H9 (cell line): ENCODE results near the gene STIMATE. TPM values are rescaled to one million over a fixed set of nuclear protein-coding genes. Genes with fewer than 3 reads are reported as not detected.

Experiments used
- DNase-seq: peaks from one replicate; pipeline ENCODE4 v3.0.0-alpha.2; 2017
- H2AFZ ChIP-seq: one replicate; pipeline ENCODE4 v1.6.1; 2013; ENCODE audit warnings: mild to moderate bottlenecking, low read length, control low read depth, moderate library complexity
- H2AK5ac ChIP-seq: 2 replicates; pipeline ENCODE4 v1.6.1; 2013; ENCODE audit warnings: low read length, control low read depth, mixed read lengths; ENCODE audit not compliant: insufficient read length
- H2BK120ac ChIP-seq: one replicate; pipeline ENCODE4 v1.6.1; 2013; ENCODE audit warnings: low read depth, mild to moderate bottlenecking, low read length, control low read depth, inconsistent platforms; ENCODE audit not compliant: poor library complexity, severe bottlenecking
- H2BK12ac ChIP-seq: 2 replicates; pipeline ENCODE4 v1.6.1; 2013; ENCODE audit warnings: low read length, control low read depth, mixed read lengths, low read depth; ENCODE audit not compliant: insufficient read length
- H2BK15ac ChIP-seq: 2 replicates; pipeline ENCODE4 v1.6.1; 2013; ENCODE audit warnings: low read depth, low read length, control low read depth
- H2BK20ac ChIP-seq: one replicate; pipeline ENCODE4 v1.6.1; 2013; ENCODE audit warnings: low read depth, mild to moderate bottlenecking, low read length, control low read depth, inconsistent platforms; ENCODE audit not compliant: poor library complexity, severe bottlenecking
- H2BK5ac ChIP-seq: 2 replicates; pipeline ENCODE4 v1.6.1; 2013; ENCODE audit warnings: low read length, control low read depth, mixed read lengths; ENCODE audit not compliant: insufficient read length
- H3K14ac ChIP-seq: 2 replicates; pipeline ENCODE4 v1.6.1; 2013; ENCODE audit warnings: low read length, control low read depth; ENCODE audit not compliant: insufficient read depth
- H3K18ac ChIP-seq: 2 replicates; pipeline ENCODE4 v1.6.1; 2013; ENCODE audit warnings: low read depth, mild to moderate bottlenecking, mixed read lengths, low read length, control low read depth; ENCODE audit not compliant: insufficient read length
- H3K23ac ChIP-seq: 2 replicates; pipeline ENCODE4 v1.6.1; 2013; ENCODE audit warnings: low read length, control low read depth, mixed read lengths, low read depth; ENCODE audit not compliant: insufficient read length
- H3K23me2 ChIP-seq: 2 replicates; pipeline ENCODE4 v1.6.1; 2013; ENCODE audit warnings: low read depth, mild to moderate bottlenecking, mixed read lengths, low read length, control low read depth; ENCODE audit not compliant: insufficient read length, poor library complexity, severe bottlenecking
- H3K27ac ChIP-seq: 2 replicates; pipeline ENCODE4 v1.5.1; 2013; ENCODE audit warnings: low read length, control low read depth, mixed read lengths, low read depth; ENCODE audit not compliant: insufficient read length
- H3K27me3 ChIP-seq: 2 replicates; pipeline ENCODE4 v1.6.1; 2013; ENCODE audit warnings: low read length, control low read depth, inconsistent platforms; ENCODE audit not compliant: insufficient read depth
- H3K4ac ChIP-seq: 2 replicates; pipeline ENCODE4 v1.6.1; 2013; ENCODE audit warnings: low read depth, mild to moderate bottlenecking, control low read depth, inconsistent platforms, low read length, moderate library complexity
- H3K4me1 ChIP-seq: 2 replicates; pipeline ENCODE4 v1.6.1; 2013; ENCODE audit warnings: low read length, control low read depth, inconsistent platforms; ENCODE audit not compliant: insufficient read depth
- H3K4me2 ChIP-seq: 2 replicates; pipeline ENCODE4 v1.6.1; 2013; ENCODE audit warnings: low read length, control low read depth, mixed read lengths; ENCODE audit not compliant: insufficient read length, insufficient read depth
- H3K56ac ChIP-seq: 2 replicates; pipeline ENCODE4 v1.6.1; 2013; ENCODE audit warnings: low read depth, mild to moderate bottlenecking, mixed read lengths, low read length, control low read depth; ENCODE audit not compliant: insufficient read length
- H3K79me1 ChIP-seq: 2 replicates; pipeline ENCODE4 v1.6.1; 2013; ENCODE audit warnings: low read depth, mild to moderate bottlenecking, moderate library complexity, low read length, control low read depth, inconsistent platforms; ENCODE audit not compliant: insufficient read depth, poor library complexity, severe bottlenecking
- H3K79me2 ChIP-seq: 2 replicates; pipeline ENCODE4 v1.6.1; 2013; ENCODE audit warnings: low read length, control low read depth, inconsistent platforms; ENCODE audit not compliant: insufficient read depth
- H3K9ac ChIP-seq: 2 replicates; pipeline ENCODE4 v1.6.1; 2013; ENCODE audit warnings: low read length, control low read depth, mixed read lengths; ENCODE audit not compliant: insufficient read length; ENCODE audit errors: extremely low read depth
- H3K9me3 ChIP-seq: one replicate; pipeline ENCODE4 v1.6.1; 2013; ENCODE audit warnings: low read depth, low read length, inconsistent platforms; ENCODE audit not compliant: control insufficient read depth
- H3T11ph ChIP-seq: one replicate; pipeline ENCODE4 v1.6.1; 2013; ENCODE audit warnings: mild to moderate bottlenecking, low read length, control low read depth, inconsistent platforms
- H4K20me1 ChIP-seq: one replicate; pipeline ENCODE4 v1.6.1; 2013; ENCODE audit not compliant: control insufficient read depth, insufficient read length, insufficient read depth
- H4K5ac ChIP-seq: 2 replicates; pipeline ENCODE4 v1.6.1; 2013; ENCODE audit warnings: low read depth, mild to moderate bottlenecking, mixed read lengths, low read length, control low read depth; ENCODE audit not compliant: insufficient read length
- H4K8ac ChIP-seq: replicated peaks from 2 replicates; pipeline ENCODE4 v1.6.1; 2013; ENCODE audit warnings: low read length, control low read depth, mixed read lengths, low read depth; ENCODE audit not compliant: insufficient read length
- H4K91ac ChIP-seq: 2 replicates; pipeline ENCODE4 v1.6.1; 2013; ENCODE audit warnings: low read depth, mild to moderate bottlenecking, moderate library complexity, mixed read lengths, low read length, control low read depth; ENCODE audit not compliant: insufficient read length
- H3K27ac Mint-ChIP-seq, 3 experiments: 2 replicates in 2 of 3; 3 replicates in 1 of 3; pipeline ENCODE4 v1.8.0; 2020 to 2021; ENCODE audit warnings: mixed read lengths in 3 of 3, mild to moderate bottlenecking in 1 of 3, moderate library complexity in 1 of 3
- H3K27me3 Mint-ChIP-seq: 2 replicates; pipeline ENCODE4 v1.8.0; 2021; ENCODE audit warnings: low read depth, mild to moderate bottlenecking, moderate library complexity, mixed read lengths
- H3K36me3 Mint-ChIP-seq, 3 experiments: 2 replicates in 2 of 3; 3 replicates in 1 of 3; pipeline ENCODE4 v1.8.0; 2020 to 2021; ENCODE audit warnings: low read depth in 3 of 3, mixed read lengths in 3 of 3; ENCODE audit not compliant: insufficient read depth in 1 of 3
- H3K4me1 Mint-ChIP-seq, 2 experiments: 2 replicates each; pipeline ENCODE4 v1.8.0; 2020; ENCODE audit warnings: mixed read lengths in 2 of 2
- H3K4me3 Mint-ChIP-seq, 2 experiments: 2 replicates in 1 of 2; 3 replicates in 1 of 2; pipeline ENCODE4 v1.8.0; 2020 to 2021; ENCODE audit warnings: mild to moderate bottlenecking in 2 of 2, mixed read lengths in 2 of 2, moderate library complexity in 1 of 2
- H3K9me3 Mint-ChIP-seq, 2 experiments: 2 replicates in 1 of 2; 3 replicates in 1 of 2; pipeline ENCODE4 v1.8.0; 2020; ENCODE audit warnings: mild to moderate bottlenecking in 2 of 2, mixed read lengths in 2 of 2, moderate library complexity in 1 of 2
- CTCF ChIP-seq: fragments of 200-600 bp; sonication (generic); conservative IDR thresholded peaks from 3 replicates; pipeline ENCODE4 v1.8.0; 2021; ENCODE audit warnings: antibody characterized with exemption, mild to moderate bottlenecking
- WGBS: extraction: QIAGEN DNeasy Blood & Tissue Kit; methylation state at CpG from one replicate; pipeline ENCODE4 v1.1.7; 2013; ENCODE audit warnings: missing lambda C conversion rate, low lambda C conversion rate, mixed read lengths; ENCODE audit not compliant: insufficient read length; ENCODE audit errors: extremely low coverage; 5-methylcytosine and 5-hydroxymethylcytosine counted together
- total RNA-seq: library from RNA; stranded (reverse); gene quantifications from 2 replicates; pipeline ENCODE4 v1.2.1, GENCODE V29; 2021

The STIMATE gene
- total RNA-seq, 1 experiment from 2014 or later = 25.6 TPM

DNA sequence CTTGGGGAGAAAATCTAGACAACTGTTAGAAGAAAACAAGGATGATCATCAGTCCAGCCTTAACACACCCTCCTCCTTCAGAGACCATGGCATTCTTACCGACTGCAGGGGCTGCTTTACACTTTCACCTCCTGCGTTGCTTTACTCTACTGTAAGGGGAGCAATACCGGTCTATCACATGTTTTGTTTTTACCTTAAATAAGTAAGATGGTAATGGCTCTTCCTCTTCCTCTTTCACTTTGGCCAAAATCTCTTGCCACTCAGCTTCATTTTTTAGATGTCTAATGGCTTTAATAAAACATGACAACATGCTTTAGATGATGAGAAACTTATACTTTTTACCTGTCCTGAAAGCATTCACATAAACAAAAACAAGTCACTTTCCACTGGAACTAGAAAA, 33.4 kb upstream of the STIMATE start:
- H3K23ac ChIP-seq = no peak overlapping the region
- no peak overlapping the region for H3K4me3 Mint-ChIP-seq
- H3K23me2 ChIP-seq = no peaks in the 10 kb centered on the region
- no peaks in the 10 kb centered on the region for H3K27me3 Mint-ChIP-seq
- no peak overlapping the region for H2BK20ac ChIP-seq
- H3K9me3 Mint-ChIP-seq = no peaks in the 10 kb centered on the region
- H2BK12ac ChIP-seq = no peak overlapping the region
- no peak overlapping the region for H3K27ac ChIP-seq
- no peaks in the 10 kb centered on the region; a peak in 1 of 4 replicates for H3K4me1 Mint-ChIP-seq
- no peak overlapping the region for H4K91ac ChIP-seq
- no peak overlapping the region for H3K27ac Mint-ChIP-seq
- H3T11ph ChIP-seq = no peak overlapping the region
- no peak overlapping the region for H3K14ac ChIP-seq
- H3K18ac ChIP-seq = no peak overlapping the region
- no peaks in the 10 kb centered on the region for H3K4me1 ChIP-seq
- no peak overlapping the region for H3K56ac ChIP-seq
- no peaks in the 10 kb centered on the region for H3K79me2 ChIP-seq
- DNase-seq = no peak
- H3K9me3 ChIP-seq = no peaks in the 10 kb centered on the region
- no peaks in the 10 kb centered on the region for H3K79me1 ChIP-seq
- no peak overlapping the region for H4K8ac ChIP-seq
- H3K9ac ChIP-seq = no peak overlapping the region
- H2BK5ac ChIP-seq = no peak overlapping the region
- no peak overlapping the region for H2BK15ac ChIP-seq
- H3K36me3 Mint-ChIP-seq = peaks cover 0 to 3% (median 0%) of the 10 kb centered on the region in 3 experiments; a peak in 1 of 7 replicates
- H2BK120ac ChIP-seq = no peak overlapping the region
- H4K5ac ChIP-seq = no peak overlapping the region
- H3K27me3 ChIP-seq = no peaks in the 10 kb centered on the region
- no peaks in the 10 kb centered on the region for H4K20me1 ChIP-seq
- no CpG with 5 or more reads among the region's 3 CpGs for WGBS
- no peak overlapping the region for H2AFZ ChIP-seq
- H3K4me2 ChIP-seq = no peak overlapping the region
- H2AK5ac ChIP-seq = no peak overlapping the region
- TF ChIP-seq CTCF = no peak
- no peak overlapping the region for H3K4ac ChIP-seq
